Endothelial cell of umbilical vein (primary cell): ENCODE measurements around the gene KNTC1. TPM values are rescaled to one million over a fixed set of nuclear protein-coding genes. Genes with fewer than 3 reads are reported as not detected.

ENCODE experiments used
- BruUV-seq: library from RNA; stranded (reverse); fragments of 400-500 nt; replicated peaks from 2 replicates; lab custom pipeline; 2021; lab: Mats Ljungman, UMichigan
- CTCF ChIA-PET: fragments of 300-600, 350-600 bp; sonication (Branson Sonifier 250); formaldehyde crosslinking; loops from one replicate; lab custom pipeline; 2021; ENCODE audit warnings: antibody characterized with exemption, inconsistent platforms; lab: Charles Lee
- POLR2A ChIA-PET: fragments of 300-600, 350-600 bp; sonication (Branson Sonifier 250); formaldehyde crosslinking; loops from one replicate; lab custom pipeline; 2021; ENCODE audit warnings: antibody characterized with exemption, inconsistent platforms; lab: Charles Lee
- DNase-seq: peaks from one replicate; pipeline ENCODE4 v3.0.0-alpha.2; 2011; ENCODE audit warnings: low read depth, low spot score
- FAIRE-seq: peaks from 2 replicates; lab custom pipeline; 2011; peaks lifted over from hg19 to GRCh38; lab: Jason Lieb, UNC
- H2AFZ ChIP-seq: 2 replicates; pipeline ENCODE4 v1.6.0; 2012; ENCODE audit warnings: low read depth, low read length, control low read depth, inconsistent platforms
- H3K27ac ChIP-seq: 2 replicates; pipeline ENCODE4 v1.5.1; 2011; ENCODE audit warnings: low read depth, mild to moderate bottlenecking, control low read depth, low read length, moderate library complexity; ENCODE audit not compliant: insufficient read depth
- H3K27me3 ChIP-seq, 2 experiments: 2 replicates each; pipeline versions ENCODE4 v1.6.0 to v1.6.1; 2011; ENCODE audit warnings: low read length in 2 of 2, mixed read lengths in 1 of 2; ENCODE audit not compliant: control insufficient read depth in 2 of 2, insufficient read depth in 2 of 2
- H3K36me3 ChIP-seq, 2 experiments: 2 replicates in 1 of 2; 3 replicates in 1 of 2; pipeline ENCODE4 v1.5.1; 2011; ENCODE audit warnings: low read length in 2 of 2, mild to moderate bottlenecking in 1 of 2, moderate library complexity in 1 of 2; ENCODE audit not compliant: control insufficient read depth in 2 of 2, insufficient read depth in 2 of 2; ENCODE audit errors: extremely low read depth in 1 of 2
- H3K4me1 ChIP-seq: 3 replicates; pipeline ENCODE4 v1.5.1; 2011; ENCODE audit warnings: mild to moderate bottlenecking, low read length; ENCODE audit not compliant: control insufficient read depth, insufficient read depth; ENCODE audit errors: extremely low read depth
- H3K4me2 ChIP-seq: 2 replicates; pipeline ENCODE4 v1.6.1; 2011; ENCODE audit warnings: low read length, control low read depth, mixed read lengths; ENCODE audit not compliant: insufficient read depth
- H3K4me3 ChIP-seq, 3 experiments: fragments of 200-600 bp in 1 of 3; sonication (generic), shearing (Covaris generic) in 1 of 3; replicated peaks in 1 of 3; 2 replicates each; pipeline ENCODE4 v1.5.1; 2011 to 2016; ENCODE audit warnings: control low read depth in 3 of 3, low read length in 3 of 3, mild to moderate bottlenecking in 2 of 3, inconsistent platforms in 1 of 3, low read depth in 1 of 3, moderate library complexity in 1 of 3; ENCODE audit not compliant: insufficient read depth in 1 of 3
- H3K79me2 ChIP-seq: 2 replicates; pipeline ENCODE4 v1.6.0; 2012; ENCODE audit warnings: low read length, inconsistent platforms; ENCODE audit not compliant: control insufficient read depth, insufficient read depth
- H3K9ac ChIP-seq: replicated peaks from 2 replicates; pipeline ENCODE3; 2011; ENCODE audit warnings: low read length, control low read depth; ENCODE audit not compliant: insufficient read depth; ENCODE audit errors: extremely low read depth
- H3K9me1 ChIP-seq: replicated peaks from 3 replicates; pipeline ENCODE4 v1.6.0; 2011; ENCODE audit warnings: mild to moderate bottlenecking, low read length; ENCODE audit not compliant: control insufficient read depth, insufficient read depth; ENCODE audit errors: extremely low read depth
- H3K9me3 ChIP-seq: replicated peaks from 2 replicates; pipeline ENCODE4 v1.5.1; 2012; ENCODE audit warnings: low read length, inconsistent platforms; ENCODE audit not compliant: control insufficient read depth, insufficient read depth
- H4K20me1 ChIP-seq: replicated peaks from 2 replicates; pipeline ENCODE3; 2011; ENCODE audit warnings: mild to moderate bottlenecking, low read length; ENCODE audit not compliant: control insufficient read depth, insufficient read depth; ENCODE audit errors: extremely low read depth
- EZH2 ChIP-seq: IDR thresholded peaks from 2 replicates; pipeline ENCODE4 v1.6.1; 2012; ENCODE audit warnings: borderline replicate concordance, low read depth, mild to moderate bottlenecking, moderate library complexity, low read length, inconsistent platforms; ENCODE audit not compliant: severe bottlenecking
- FOS ChIP-seq: IDR thresholded peaks from 2 replicates; pipeline ENCODE4 v1.6.1; 2011; ENCODE audit warnings: mild to moderate bottlenecking, low read length, moderate library complexity, borderline replicate concordance; ENCODE audit not compliant: insufficient read depth
- GATA2 ChIP-seq: IDR thresholded peaks from 2 replicates; pipeline ENCODE4 v1.7.0; 2011; ENCODE audit warnings: low read depth, mild to moderate bottlenecking, moderate library complexity, mixed read lengths, low read length; ENCODE audit not compliant: insufficient read length, insufficient read depth
- JUN ChIP-seq: IDR thresholded peaks from 2 replicates; pipeline ENCODE4 v1.6.1; 2011; ENCODE audit warnings: borderline replicate concordance, low read depth; ENCODE audit not compliant: insufficient read length, insufficient read depth
- MYC ChIP-seq: IDR thresholded peaks from one replicate; pipeline ENCODE4 v1.6.1; 2011; ENCODE audit warnings: mild to moderate bottlenecking, low read depth, low read length
- POLR2A ChIP-seq: IDR thresholded peaks from 2 replicates; pipeline ENCODE4 v1.6.1; 2012; ENCODE audit warnings: low read depth, mild to moderate bottlenecking, control low read depth, low read length
- POLR2AphosphoS5 ChIP-seq: IDR thresholded peaks from 2 replicates; pipeline ENCODE4 v1.6.1; 2012; ENCODE audit warnings: low read depth, mild to moderate bottlenecking, control low read depth, low read length, moderate library complexity; ENCODE audit not compliant: insufficient read depth
- dilution Hi-C: fragments of 300-500 bp; cut with MboI; formaldehyde crosslinking; loops from one replicate; pipeline ENCODE4 v1.15.0; 2019; ENCODE audit warnings: low sequenced_read_pairs; ENCODE audit not compliant: extremely low pct_ligation_motif_present
- intact Hi-C: fragments of 100-400 bp; cut with micrococcal nuclease; formaldehyde crosslinking; loops from one replicate; pipeline ENCODE4 v1.10.0; 2022
- polyA plus RNA-seq, 4 experiments: library from polyadenylated mRNA; depleted of rRNA in 3 of 4; stranded (reverse) in 3 of 4; unstranded in 1 of 4; fragments of >200 nt; gene quantifications; 2 replicates each; pipeline versions ENCODE4 v1.2.1 to v1.2.3, GENCODE V29; 2011 to 2012; ENCODE audit warnings: missing spikeins in 1 of 4
- total RNA-seq: library from RNA; stranded (reverse); gene quantifications from 2 replicates; pipeline ENCODE4 v1.2.3, GENCODE V29; 2021
- TF ChIP-seq, protein P1 (sequence below), 2 donors: IDR thresholded peaks; 1 replicate in 1 of 2; 2 replicates in 1 of 2; pipeline ENCODE4 v1.5.1; 2011; ENCODE audit warnings: low read length in 2 of 2, mild to moderate bottlenecking in 2 of 2, moderate library complexity in 2 of 2, control low read depth in 1 of 2, inconsistent platforms in 1 of 2, low read depth in 1 of 2; ENCODE audit not compliant: insufficient read depth in 1 of 2; ENCODE audit errors: extremely low read depth in 1 of 2
- TF ChIP-seq, protein P2 (sequence below): IDR thresholded peaks from 2 replicates; pipeline ENCODE4 v1.6.1; 2011; ENCODE audit not compliant: insufficient read depth, insufficient read length

KNTC1 gene
- total and polyA plus RNA-seq, 2 donors (not counting 3 experiments of a cell fraction or from before 2014, with no cell fraction given), result 15.5 to 52.9 TPM

DNA sequence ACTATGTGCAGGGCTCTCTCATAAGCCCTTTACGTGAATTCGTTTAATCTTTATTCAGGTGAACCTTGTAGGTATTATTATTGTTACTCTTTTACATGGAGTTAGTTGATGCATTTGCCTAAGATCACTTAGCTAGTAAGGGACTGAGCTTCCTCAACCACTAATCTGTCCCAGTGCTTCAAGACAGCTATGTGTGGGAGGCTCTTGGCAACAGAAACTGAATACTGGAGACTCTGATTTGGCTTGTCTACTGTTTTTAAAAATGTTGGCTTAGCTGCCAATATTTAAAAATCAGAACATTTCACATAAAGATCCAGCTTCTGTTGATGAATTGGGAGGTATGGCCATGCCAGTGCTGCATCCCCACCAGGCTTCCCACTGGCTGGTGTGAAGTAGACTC lies 6.8 kb downstream of the KNTC1 start:
- no peak for FAIRE-seq
- ChIA-PET POLR2A (no interaction called here), CTCF (no interaction called here)
- no peak overlapping the region for H3K4me2 ChIP-seq
- no peaks in the 10 kb centered on the region for H3K36me3 ChIP-seq
- peaks cover 17% of the 10 kb centered on the region for H3K79me2 ChIP-seq
- no peaks in the 10 kb centered on the region for H3K4me1 ChIP-seq
- H3K9ac ChIP-seq, result no peak overlapping the region
- H3K4me3 ChIP-seq, result no peak overlapping the region
- no peaks in the 10 kb centered on the region for H3K9me3 ChIP-seq
- no TSS peak for BruUV-seq
- dilution Hi-C loops, result no loop called here
- H3K27me3 ChIP-seq, result no peaks in the 10 kb centered on the region
- H3K9me1 ChIP-seq, result no peaks in the 10 kb centered on the region
- DNase-seq, result no peak
- H2AFZ ChIP-seq, result no peak overlapping the region
- intact Hi-C loops, result no loop called here
- no peak for TF ChIP-seq JUN
- no peak for TF ChIP-seq POLR2A
- TF ChIP-seq FOS, result no peak
- TF ChIP-seq, protein P1, sequence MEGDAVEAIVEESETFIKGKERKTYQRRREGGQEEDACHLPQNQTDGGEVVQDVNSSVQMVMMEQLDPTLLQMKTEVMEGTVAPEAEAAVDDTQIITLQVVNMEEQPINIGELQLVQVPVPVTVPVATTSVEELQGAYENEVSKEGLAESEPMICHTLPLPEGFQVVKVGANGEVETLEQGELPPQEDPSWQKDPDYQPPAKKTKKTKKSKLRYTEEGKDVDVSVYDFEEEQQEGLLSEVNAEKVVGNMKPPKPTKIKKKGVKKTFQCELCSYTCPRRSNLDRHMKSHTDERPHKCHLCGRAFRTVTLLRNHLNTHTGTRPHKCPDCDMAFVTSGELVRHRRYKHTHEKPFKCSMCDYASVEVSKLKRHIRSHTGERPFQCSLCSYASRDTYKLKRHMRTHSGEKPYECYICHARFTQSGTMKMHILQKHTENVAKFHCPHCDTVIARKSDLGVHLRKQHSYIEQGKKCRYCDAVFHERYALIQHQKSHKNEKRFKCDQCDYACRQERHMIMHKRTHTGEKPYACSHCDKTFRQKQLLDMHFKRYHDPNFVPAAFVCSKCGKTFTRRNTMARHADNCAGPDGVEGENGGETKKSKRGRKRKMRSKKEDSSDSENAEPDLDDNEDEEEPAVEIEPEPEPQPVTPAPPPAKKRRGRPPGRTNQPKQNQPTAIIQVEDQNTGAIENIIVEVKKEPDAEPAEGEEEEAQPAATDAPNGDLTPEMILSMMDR (IDR thresholded peaks at IDR 0.05; ENCODE audit: extremely low read depth in 1 of 2, insufficient read depth in 1 of 2, low read depth in 1 of 2, low read length in 2 of 2), result no peak
- no peak for TF ChIP-seq MYC
- TF ChIP-seq, protein P2, sequence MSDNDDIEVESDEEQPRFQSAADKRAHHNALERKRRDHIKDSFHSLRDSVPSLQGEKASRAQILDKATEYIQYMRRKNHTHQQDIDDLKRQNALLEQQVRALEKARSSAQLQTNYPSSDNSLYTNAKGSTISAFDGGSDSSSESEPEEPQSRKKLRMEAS, result no peak
- H4K20me1 ChIP-seq, result no peaks in the 10 kb centered on the region
- H3K27ac ChIP-seq, result no peak overlapping the region

DNA sequence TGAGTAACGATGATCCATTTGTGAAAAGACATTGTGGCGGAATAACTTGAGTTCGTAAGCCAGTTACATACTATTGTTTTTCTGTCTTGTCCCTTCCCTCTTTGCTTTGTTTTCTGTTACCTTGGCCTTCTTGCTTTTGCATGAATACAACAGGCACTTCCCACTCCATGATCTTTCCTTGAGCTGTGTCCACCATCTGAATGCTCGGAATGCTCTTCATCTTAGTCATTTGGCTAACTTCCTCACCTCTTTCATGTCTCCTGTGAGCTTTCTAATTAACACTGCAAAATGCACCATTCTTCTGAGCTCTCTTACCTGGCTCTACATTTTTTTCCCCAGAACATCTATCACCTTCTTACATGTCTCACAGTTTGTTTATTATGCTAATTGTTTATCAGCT lies 10.0 kb downstream of the KNTC1 start:
- Histone ChIP-seq H3K4me3 (no peak overlapping the region), H3K9me1 (no peaks in the 10 kb centered on the region), H3K27ac (no peak overlapping the region), H3K9ac (no peak overlapping the region), H3K36me3 (no peaks in the 10 kb centered on the region), H3K27me3 (no peaks in the 10 kb centered on the region), H3K79me2 (peaks cover 3% of the 10 kb centered on the region), H3K9me3 (no peaks in the 10 kb centered on the region), H2AFZ (no peak overlapping the region), H4K20me1 (no peaks in the 10 kb centered on the region), H3K4me2 (no peak overlapping the region), H3K4me1 (no peaks in the 10 kb centered on the region)
- FAIRE-seq (no peak), DNase-seq (no peak)
- dilution Hi-C loops (no loop called here), intact Hi-C loops (no loop called here)
- ChIA-PET CTCF (interaction anchor here (4.1 kb wide), 1 partner anchor 12 kb away, joined by 19 read pairs; no protein-coding TSS in a partner anchor), POLR2A (interaction anchor here (0.9 kb wide), 1 partner anchor 12 kb away, joined by 3 read pairs; no protein-coding TSS in a partner anchor)
- no peak for TF ChIP-seq JUN
- TF ChIP-seq, protein P2, result no peak
- TF ChIP-seq MYC, result no peak
- no peak for TF ChIP-seq GATA2
- no peak for TF ChIP-seq POLR2A
- TF ChIP-seq, protein P1 (IDR thresholded peaks at IDR 0.05; ENCODE audit: extremely low read depth in 1 of 2, insufficient read depth in 1 of 2, low read depth in 1 of 2, low read length in 2 of 2), result no peak
- no peak for TF ChIP-seq POLR2AphosphoS5
- no peak for TF ChIP-seq EZH2
- no TSS peak for BruUV-seq
